HG02678 (cell line): ENCODE data around the gene BPIFB2.

Source experiments
- ATAC-seq: cut with Tn5 transposase; IDR thresholded peaks from one replicate; pipeline ENCODE4 v1.9.1; 2021; ENCODE audit warnings: mild to moderate bottlenecking, moderate library complexity; ENCODE audit not compliant: unreplicated experiment

BPIFB2 gene

DNA sequence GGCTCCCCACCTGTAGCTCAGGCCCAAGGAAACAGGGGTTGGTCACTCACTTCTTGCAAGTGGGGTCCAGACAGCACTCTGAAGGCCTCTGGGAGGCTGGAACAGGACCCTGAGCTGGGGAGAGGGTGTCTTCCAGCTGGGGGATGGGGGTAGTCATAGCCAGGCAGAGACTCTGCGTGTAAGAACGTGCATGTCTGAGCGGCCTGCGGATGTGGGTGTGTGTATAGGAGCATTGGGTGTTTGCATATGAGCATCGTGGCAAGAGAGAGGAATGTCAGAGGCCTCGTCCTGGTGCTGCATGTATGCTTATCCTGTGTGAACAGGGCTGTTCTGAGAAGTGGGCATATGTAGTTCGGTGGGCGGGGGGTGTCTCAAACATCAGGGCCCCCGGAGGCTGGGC lies 58.3 kb downstream of the BPIFB2 start:
- ATAC-seq: no peak

DNA sequence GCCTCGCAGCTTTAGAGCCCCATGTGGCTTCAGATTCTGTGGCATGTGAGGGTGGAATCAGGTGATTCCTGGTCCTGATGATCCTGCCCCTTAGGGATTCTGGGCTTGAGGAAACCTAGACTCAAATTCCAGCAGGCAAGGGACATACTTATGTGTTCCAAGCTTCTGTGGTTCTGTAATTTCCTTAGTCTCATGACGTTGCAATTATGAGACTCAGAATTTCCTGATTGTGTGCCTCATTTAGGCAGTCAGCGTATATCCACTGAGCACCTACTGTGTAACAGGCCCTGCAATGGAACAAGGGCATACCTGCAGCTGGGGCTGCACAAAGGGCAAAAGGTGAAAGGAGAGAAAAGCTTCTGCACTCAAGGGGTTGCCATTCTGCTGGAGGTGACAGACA lies 60.3 kb downstream of the BPIFB2 start:
- no peak for ATAC-seq

DNA sequence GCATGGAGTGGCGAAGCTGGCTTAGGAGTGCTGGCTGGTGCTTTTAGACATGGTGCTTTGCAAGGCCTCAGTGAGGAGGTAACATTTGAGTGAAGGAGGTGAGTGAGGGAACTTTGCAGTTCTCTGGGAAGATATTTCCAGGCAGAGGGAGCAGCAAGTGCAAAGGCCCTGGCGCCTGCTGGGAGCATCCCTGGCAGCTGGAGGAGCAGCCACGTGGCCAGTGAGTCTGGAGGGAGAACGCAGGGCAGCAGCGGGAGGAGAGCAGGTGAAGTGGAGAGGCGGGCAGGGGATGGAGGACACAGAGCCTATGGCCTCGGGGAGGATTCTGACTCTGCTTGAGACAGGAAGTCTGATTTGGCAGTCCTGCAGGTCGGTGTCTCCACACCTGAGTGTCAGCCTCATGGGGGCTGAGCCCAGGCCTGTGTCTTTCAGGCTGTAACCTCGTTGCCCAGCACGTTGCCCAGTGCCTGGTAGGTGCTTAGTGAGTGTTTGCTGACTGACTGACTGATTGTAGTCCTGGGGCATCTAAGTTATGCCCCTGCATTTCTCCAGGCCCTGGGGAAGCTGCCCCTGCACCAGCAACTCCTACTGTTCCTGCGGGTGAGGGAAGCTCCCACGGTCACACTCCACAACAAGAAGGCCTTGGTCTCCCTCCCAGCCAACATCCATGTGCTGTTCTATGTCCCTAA lies 60.9 kb downstream of the BPIFB2 start:
- no peak for ATAC-seq

DNA sequence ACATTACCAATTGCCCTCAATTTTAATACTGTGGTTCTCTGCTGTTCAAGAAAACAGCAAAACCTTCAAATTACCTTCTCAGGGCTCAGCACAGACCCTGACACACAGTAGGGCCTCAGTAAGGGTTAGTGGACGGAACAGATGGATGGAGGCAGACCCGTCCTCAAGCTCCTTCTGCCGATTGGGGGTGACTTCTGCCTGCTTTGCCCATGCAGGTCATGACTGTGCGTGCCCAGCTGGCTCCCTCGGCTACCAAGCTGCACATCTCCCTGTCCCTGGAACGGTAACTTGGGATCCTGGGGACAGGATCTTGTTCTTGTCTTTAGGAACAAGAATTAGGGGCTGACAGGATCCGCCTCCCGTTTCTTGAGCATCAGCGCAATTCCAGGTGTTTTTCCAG lies 62.2 kb downstream of the BPIFB2 start:
- ATAC-seq: no peak

DNA sequence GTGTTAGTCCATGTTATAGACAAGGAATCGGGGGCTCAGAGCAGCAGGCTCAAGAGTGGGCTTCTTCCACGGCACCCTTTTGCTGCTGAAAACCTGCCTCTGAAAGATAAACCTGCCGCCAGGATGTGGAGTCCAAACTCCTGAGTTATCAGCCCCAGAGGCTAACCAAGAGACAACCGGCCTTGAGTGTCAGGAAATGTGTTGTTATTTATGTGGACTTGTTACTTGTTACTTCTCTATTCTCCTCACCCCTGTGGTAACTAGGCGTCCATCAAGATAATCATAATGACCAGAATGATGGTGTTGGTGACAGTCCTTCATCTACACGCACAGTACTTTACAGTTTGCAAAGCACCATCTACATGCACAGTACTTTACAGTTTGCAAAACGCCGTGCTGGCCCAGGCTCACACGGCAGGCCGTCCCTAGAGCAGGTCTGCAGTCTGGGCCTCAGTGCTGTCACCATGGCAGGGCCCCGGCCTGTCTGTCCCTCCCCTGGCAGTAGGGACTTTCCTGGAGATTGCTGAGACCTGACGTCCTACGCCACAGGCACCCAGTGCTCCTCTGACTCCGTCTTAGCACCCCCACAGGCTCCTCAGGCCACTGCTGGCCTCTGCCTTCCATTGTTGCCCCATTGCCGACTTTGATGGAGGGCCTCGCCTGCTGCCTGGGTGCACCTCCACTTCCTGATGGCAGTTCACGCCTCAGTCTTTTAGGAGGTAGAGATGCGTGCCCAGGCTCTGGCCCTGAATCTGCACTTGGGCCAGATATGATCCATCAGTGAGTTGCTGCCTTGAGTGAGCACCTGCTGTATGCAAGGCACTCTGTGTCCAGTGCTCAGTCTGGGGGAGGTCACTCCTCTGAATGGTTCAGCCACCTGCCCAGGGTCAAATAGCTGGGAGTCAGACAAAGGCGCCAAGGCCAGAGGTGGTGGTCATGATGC lies 62.9 kb downstream of the BPIFB2 start:
- ATAC-seq: no peak

DNA sequence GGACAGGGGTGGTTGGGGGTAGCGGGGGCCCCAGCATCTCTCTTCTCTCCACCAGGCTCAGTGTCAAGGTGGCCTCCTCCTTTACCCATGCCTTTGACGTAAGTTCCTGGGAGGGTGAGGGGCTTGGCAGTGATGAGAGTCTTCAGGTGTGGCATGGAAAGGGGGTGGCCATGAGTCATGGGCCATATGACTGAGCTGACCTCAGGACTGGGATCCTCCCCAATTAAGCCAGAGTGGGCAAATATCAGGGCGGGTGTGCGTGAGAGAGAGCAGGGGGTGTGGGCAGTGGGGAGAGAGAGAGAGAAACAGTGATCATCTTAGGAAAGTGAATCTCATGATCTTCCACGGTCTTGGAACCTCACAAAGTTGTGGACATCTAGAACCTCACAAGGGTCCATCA lies 63.7 kb downstream of the BPIFB2 start:
- no peak for ATAC-seq

DNA sequence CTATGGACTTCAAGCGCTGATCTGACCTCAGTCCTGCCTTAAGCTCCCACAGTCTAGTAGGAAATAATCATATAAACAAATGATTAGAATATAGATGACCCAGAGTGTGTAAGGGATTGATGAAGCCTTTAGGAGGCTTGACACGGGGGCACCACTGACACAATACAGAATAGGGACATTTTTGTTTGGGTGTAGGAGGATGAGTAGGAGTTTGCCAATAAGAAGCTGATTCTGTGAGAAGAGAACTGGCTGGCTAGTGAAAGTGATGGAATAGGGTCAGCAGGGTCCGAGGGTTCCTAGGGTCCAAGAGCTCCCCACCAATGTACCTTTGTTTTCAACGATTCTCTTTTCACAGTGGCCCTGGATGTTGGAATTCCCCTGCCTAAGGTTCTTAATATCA lies 64.9 kb downstream of the BPIFB2 start:
- no peak for ATAC-seq

DNA sequence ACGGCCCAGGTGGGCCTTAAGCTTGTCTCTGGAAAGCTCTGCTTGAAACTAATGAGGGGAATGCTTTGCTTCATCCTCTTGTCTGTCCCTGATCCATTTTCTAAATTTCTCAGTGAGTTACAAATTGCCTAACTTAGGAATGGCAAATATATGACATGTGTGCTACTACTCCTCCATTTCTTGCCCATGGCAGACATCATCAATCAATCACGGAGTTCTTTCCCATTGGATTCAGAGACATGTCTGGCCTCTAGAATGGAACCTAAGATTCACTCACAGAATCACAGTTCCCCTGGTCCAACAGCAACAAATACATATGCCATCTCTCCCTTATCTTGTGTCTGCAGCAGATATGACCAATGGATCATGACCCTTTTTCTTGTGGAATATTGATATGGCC lies 65.3 kb downstream of the BPIFB2 start:
- no peak for ATAC-seq
